Esophagus muscularis mucosa (tissue), 3 donors: ENCODE measurements around the gene DCAF6.

Experiments used
- CTCF ChIP-seq, 3 experiments: fragments of 200-600 bp in 2 of 3; fragments of 450-650 bp in 1 of 3; sonication (generic) in 2 of 3; IDR thresholded peaks; one replicate each; pipeline ENCODE4 v1.5.1; 2017 to 2019; ENCODE audit warnings: antibody characterized with exemption in 3 of 3, mild to moderate bottlenecking in 2 of 3, moderate library complexity in 1 of 3
- POLR2A ChIP-seq: fragments of 450-650 bp; IDR thresholded peaks from one replicate; pipeline ENCODE4 v1.6.1; 2017; ENCODE audit warnings: antibody characterized with exemption, moderate library complexity, mild to moderate bottlenecking, low read depth

- TF ChIP-seq CTCF (IDR thresholded peaks at IDR 0.05) (no peak), POLR2A (no peak)
Measured at GRCh38 chr1:168081373-168082007, 145.0 kb downstream of the DCAF6 start.
